Hepatocyte (in vitro differentiated cells): ENCODE results near the gene GID8. TPM values are rescaled to one million over a fixed set of nuclear protein-coding genes. Genes with fewer than 3 reads are reported as not detected.

Experiments
- DNase-seq: peaks from one replicate; pipeline ENCODE4 v3.0.0-alpha.2; 2016; ENCODE audit warnings: low spot score
- H2AFZ ChIP-seq: fragments of 200-600 bp; sonication (generic); 2 replicates; pipeline ENCODE4 v1.6.0; 2016; ENCODE audit warnings: antibody characterized with exemption, mild to moderate bottlenecking
- H3K27ac ChIP-seq: fragments of 200-600 bp; sonication (generic); 2 replicates; pipeline ENCODE4 v1.5.1; 2016; ENCODE audit warnings: mild to moderate bottlenecking
- H3K27me3 ChIP-seq: fragments of 200-600 bp; sonication (generic); 2 replicates; pipeline ENCODE4 v1.6.1; 2016
- H3K36me3 ChIP-seq: fragments of 200-600 bp; sonication (generic); replicated peaks from 2 replicates; pipeline ENCODE4 v1.5.1; 2016; ENCODE audit warnings: low read depth; ENCODE audit not compliant: insufficient read depth
- H3K4me1 ChIP-seq: fragments of 200-600 bp; sonication (generic); 2 replicates; pipeline ENCODE4 v1.5.1; 2016; ENCODE audit warnings: mild to moderate bottlenecking, moderate library complexity; ENCODE audit not compliant: insufficient read depth
- H3K4me2 ChIP-seq: fragments of 200-600 bp; sonication (generic); 2 replicates; pipeline ENCODE4 v1.6.0; 2016
- H3K4me3 ChIP-seq: fragments of 200-600 bp; sonication (generic); 2 replicates; pipeline ENCODE4 v1.5.1; 2016; ENCODE audit warnings: mild to moderate bottlenecking
- H3K79me2 ChIP-seq: fragments of 200-600 bp; sonication (generic); 2 replicates; pipeline ENCODE4 v1.6.0; 2017; ENCODE audit warnings: mild to moderate bottlenecking
- H3K9me2 ChIP-seq: fragments of 200-600 bp; sonication (generic); replicated peaks from 2 replicates; pipeline ENCODE4 v1.6.0; 2017; ENCODE audit warnings: mild to moderate bottlenecking; ENCODE audit not compliant: insufficient read depth
- H3K9me3 ChIP-seq: fragments of 200-600 bp; sonication (generic); 2 replicates; pipeline ENCODE4 v1.5.1; 2016; ENCODE audit warnings: low read depth, mild to moderate bottlenecking
- H4K20me1 ChIP-seq: fragments of 200-600 bp; sonication (generic); 2 replicates; pipeline ENCODE4 v1.6.0; 2016; ENCODE audit warnings: mild to moderate bottlenecking; ENCODE audit not compliant: insufficient read depth, poor library complexity, severe bottlenecking
- CTCF ChIP-seq: fragments of 200-600 bp; sonication (generic); IDR thresholded peaks from 2 replicates; pipeline ENCODE4 v1.5.1; 2016; ENCODE audit warnings: antibody characterized with exemption, mild to moderate bottlenecking; ENCODE audit not compliant: poor library complexity
- EZH2 ChIP-seq: fragments of 200-600 bp; sonication (generic); IDR thresholded peaks from 2 replicates; pipeline ENCODE4 v1.6.1; 2016; ENCODE audit warnings: antibody characterized with exemption, mild to moderate bottlenecking, borderline replicate concordance
- EZH2phosphoT487 ChIP-seq: fragments of 200-600 bp; sonication (generic); IDR thresholded peaks from one replicate; pipeline ENCODE4 v1.6.1; 2018; ENCODE audit warnings: antibody characterized with exemption, mild to moderate bottlenecking, low read depth, moderate library complexity; ENCODE audit not compliant: unreplicated experiment, severe bottlenecking
- WGBS: methylation state at CpG from one replicate; pipeline ENCODE4 v1.1.6; 2016; ENCODE audit warnings: low lambda C conversion rate; ENCODE audit errors: missing lambda C conversion rate; 5-methylcytosine and 5-hydroxymethylcytosine counted together
- polyA plus RNA-seq: library from polyadenylated mRNA; unstranded; fragments of >200 nt; fragmentation: Nextera tagmentation; extraction: Ambion mirVana; gene quantifications from 2 replicates; pipeline ENCODE4 v1.2.1, GENCODE V29; 2016
- total RNA-seq: library from RNA; depleted of rRNA; stranded (reverse); fragments of >200 nt; gene quantifications from 2 replicates; pipeline ENCODE4 v1.2.3, GENCODE V29; 2014

The GID8 gene
- total and polyA plus RNA-seq, 2 experiments from 2014 or later, result 16.5 to 35.4 TPM

- Histone ChIP-seq H3K27ac (no peak overlapping the region), H3K4me1 (peaks cover 10% of the 10 kb centered on the region), H3K4me2 (peak overlapping the region; percentile 76), H3K9me2 (no peaks in the 10 kb centered on the region), H3K9me3 (no peaks in the 10 kb centered on the region), H4K20me1 (no peaks in the 10 kb centered on the region), H3K36me3 (no peaks in the 10 kb centered on the region), H3K4me3 (no peak overlapping the region), H2AFZ (no peak overlapping the region), H3K27me3 (peaks cover 41% of the 10 kb centered on the region), H3K79me2 (no peaks in the 10 kb centered on the region)
- peak; percentile 85 for TF ChIP-seq CTCF
- TF ChIP-seq EZH2, result no peak
- no peak for TF ChIP-seq EZH2phosphoT487
- WGBS, result 5% methylated on average over 25 of the region's 38 CpGs
- peak; percentile 94 for DNase-seq
These were observed 34.2 kb downstream of the GID8 start for GRCh38 chr20:62971950-62972844.

- Histone ChIP-seq H3K4me2 (peak overlapping the region; percentile 76), H3K36me3 (no peaks in the 10 kb centered on the region), H3K4me1 (peaks cover 10% of the 10 kb centered on the region), H4K20me1 (no peaks in the 10 kb centered on the region), H2AFZ (no peak overlapping the region), H3K4me3 (no peak overlapping the region), H3K9me2 (no peaks in the 10 kb centered on the region), H3K79me2 (no peaks in the 10 kb centered on the region), H3K27ac (no peak overlapping the region), H3K9me3 (no peaks in the 10 kb centered on the region), H3K27me3 (peaks cover 42% of the 10 kb centered on the region)
- WGBS, result 18% methylated on average over 28 of the region's 48 CpGs
- no peak for DNase-seq
- no peak for TF ChIP-seq EZH2phosphoT487
These were observed 35.1 kb downstream of the GID8 start for GRCh38 chr20:62972845-62973745.

- Histone ChIP-seq H3K4me2 (no peak overlapping the region), H3K27me3 (peaks cover 59% of the 10 kb centered on the region)
These were observed 37.4 kb downstream of the GID8 start for GRCh38 chr20:62975251-62975760.

More at GRCh38 chr20:62975251-62975760, 37.4 kb downstream of the GID8 start:
- H3K9me3 ChIP-seq, result no peaks in the 10 kb centered on the region
- H3K9me2 ChIP-seq, result no peaks in the 10 kb centered on the region
- WGBS, result 65% methylated on average over 10 of the region's 10 CpGs
- H3K27ac ChIP-seq, result no peak overlapping the region
- H3K36me3 ChIP-seq, result no peaks in the 10 kb centered on the region
- no peak overlapping the region for H2AFZ ChIP-seq
- H3K4me1 ChIP-seq, result peaks cover 10% of the 10 kb centered on the region
- no peak overlapping the region for H3K4me3 ChIP-seq
- TF ChIP-seq EZH2 (no peak), CTCF (no peak), EZH2phosphoT487 (no peak)
- no peaks in the 10 kb centered on the region for H3K79me2 ChIP-seq
- no peaks in the 10 kb centered on the region for H4K20me1 ChIP-seq
- DNase-seq, result no peak
